ENCODE data around the gene MCF2L2.

Gene MCF2L2

GRCh38 chr3:183158113-183158512 lies 270.3 kb downstream of the MCF2L2 start:
- TF ChIP-seq POLR2AphosphoS5 (IDR thresholded peaks at IDR 0.05; ENCODE audit: low read depth, low read length): 0 out of 2 replicates have a peak, but pooled peaks have one; percentile 20
- TF ChIP-seq PAX5 (IDR thresholded peaks at IDR 0.05; ENCODE audit: insufficient read depth, low read length, severe bottlenecking): no peak
- TF ChIP-seq POLR2A (IDR thresholded peaks at IDR 0.05; ENCODE audit: low read depth, low read length): no peak
- DNase-seq (ENCODE audit: insufficient read length, low spot score) (no peak), FAIRE-seq (no peak)

- no peak for FAIRE-seq
Observed at GRCh38 chr3:183156266-183156665, 272.2 kb downstream of the MCF2L2 start.

GRCh38 chr3:183155499-183155898 lies 272.9 kb downstream of the MCF2L2 start:
- DNase-seq (ENCODE audit: insufficient read length, low spot score) (no peak), FAIRE-seq (no peak)
- TF ChIP-seq SPI1 (IDR thresholded peaks at IDR 0.05; ENCODE audit: low read depth, low read length): no peak
- no peak for TF ChIP-seq POLR2A (IDR thresholded peaks at IDR 0.05; ENCODE audit: low read depth, low read length)
- no peak for TF ChIP-seq TAF1 (IDR thresholded peaks at IDR 0.05; ENCODE audit: low read depth, low read length)
- TF ChIP-seq PAX5 (IDR thresholded peaks at IDR 0.05; ENCODE audit: insufficient read depth, low read length, severe bottlenecking): no peak
- TF ChIP-seq POLR2AphosphoS5 (IDR thresholded peaks at IDR 0.05; ENCODE audit: low read depth, low read length): no peak
- no peak for TF ChIP-seq POU2F2 (IDR thresholded peaks at IDR 0.05; ENCODE audit: low read depth, low read length)

More at GRCh38 chr3:183156266-183156665, 272.2 kb downstream of the MCF2L2 start:
- DNase-seq (ENCODE audit: insufficient read length, low spot score): no peak
- TF ChIP-seq POLR2A (IDR thresholded peaks at IDR 0.05; ENCODE audit: low read depth, low read length) (no peak), POU2F2 (IDR thresholded peaks at IDR 0.05; ENCODE audit: low read depth, low read length) (no peak), TAF1 (IDR thresholded peaks at IDR 0.05; ENCODE audit: low read depth, low read length) (no peak)

GRCh38 chr3:183153210-183153950 lies 275.0 kb downstream of the MCF2L2 start:
- DNase-seq (ENCODE audit: insufficient read length, low spot score) (no peak), FAIRE-seq (no peak)
- no peak for TF ChIP-seq TAF1 (IDR thresholded peaks at IDR 0.05; ENCODE audit: low read depth, low read length)
- no peak for TF ChIP-seq SPI1 (IDR thresholded peaks at IDR 0.05; ENCODE audit: low read depth, low read length)
- TF ChIP-seq POLR2A (IDR thresholded peaks at IDR 0.05; ENCODE audit: low read depth, low read length): no peak
- TF ChIP-seq PAX5 (IDR thresholded peaks at IDR 0.05; ENCODE audit: insufficient read depth, low read length, severe bottlenecking): no peak
- TF ChIP-seq POU2F2 (IDR thresholded peaks at IDR 0.05; ENCODE audit: low read depth, low read length): no peak

GRCh38 chr3:183151821-183152351 lies 276.5 kb downstream of the MCF2L2 start:
- DNase-seq (ENCODE audit: insufficient read length, low spot score) (no peak), FAIRE-seq (no peak)
- no peak for TF ChIP-seq TAF1 (IDR thresholded peaks at IDR 0.05; ENCODE audit: low read depth, low read length)
- TF ChIP-seq POLR2A (IDR thresholded peaks at IDR 0.05; ENCODE audit: low read depth, low read length): no peak
- TF ChIP-seq POU2F2 (IDR thresholded peaks at IDR 0.05; ENCODE audit: low read depth, low read length): no peak
- TF ChIP-seq PAX5 (IDR thresholded peaks at IDR 0.05; ENCODE audit: insufficient read depth, low read length, severe bottlenecking): no peak
- no peak for TF ChIP-seq POLR2AphosphoS5 (IDR thresholded peaks at IDR 0.05; ENCODE audit: low read depth, low read length)
- TF ChIP-seq SPI1 (IDR thresholded peaks at IDR 0.05; ENCODE audit: low read depth, low read length): no peak

- no peak for TF ChIP-seq POLR2A (IDR thresholded peaks at IDR 0.05; ENCODE audit: low read depth, low read length)
- TF ChIP-seq TAF1 (IDR thresholded peaks at IDR 0.05; ENCODE audit: low read depth, low read length): no peak
- TF ChIP-seq SPI1 (IDR thresholded peaks at IDR 0.05; ENCODE audit: low read depth, low read length): no peak
- TF ChIP-seq POU2F2 (IDR thresholded peaks at IDR 0.05; ENCODE audit: low read depth, low read length): no peak
- TF ChIP-seq PAX5 (IDR thresholded peaks at IDR 0.05; ENCODE audit: insufficient read depth, low read length, severe bottlenecking): no peak
- no peak for TF ChIP-seq POLR2AphosphoS5 (IDR thresholded peaks at IDR 0.05; ENCODE audit: low read depth, low read length)
- DNase-seq (ENCODE audit: insufficient read length, low spot score): no peak
- no peak for FAIRE-seq
Observed at GRCh38 chr3:183151086-183151485, 277.3 kb downstream of the MCF2L2 start.

GRCh38 chr3:183149915-183150750 lies 278.3 kb downstream of the MCF2L2 start:
- TF ChIP-seq POU2F2 (IDR thresholded peaks at IDR 0.05; ENCODE audit: low read depth, low read length): no peak
- TF ChIP-seq POLR2AphosphoS5 (IDR thresholded peaks at IDR 0.05; ENCODE audit: low read depth, low read length): no peak
- no peak for TF ChIP-seq SPI1 (IDR thresholded peaks at IDR 0.05; ENCODE audit: low read depth, low read length)
- TF ChIP-seq PAX5 (IDR thresholded peaks at IDR 0.05; ENCODE audit: insufficient read depth, low read length, severe bottlenecking): no peak
- no peak for TF ChIP-seq POLR2A (IDR thresholded peaks at IDR 0.05; ENCODE audit: low read depth, low read length)
- no peak for TF ChIP-seq TAF1 (IDR thresholded peaks at IDR 0.05; ENCODE audit: low read depth, low read length)
- no peak for FAIRE-seq

GRCh38 chr3:183148056-183148455 lies 280.4 kb downstream of the MCF2L2 start:
- FAIRE-seq (no peak), DNase-seq (ENCODE audit: insufficient read length, low spot score) (no peak)
- TF ChIP-seq POU2F2 (IDR thresholded peaks at IDR 0.05; ENCODE audit: low read depth, low read length) (no peak), POLR2A (IDR thresholded peaks at IDR 0.05; ENCODE audit: low read depth, low read length) (no peak), POLR2AphosphoS5 (IDR thresholded peaks at IDR 0.05; ENCODE audit: low read depth, low read length) (no peak), SPI1 (IDR thresholded peaks at IDR 0.05; ENCODE audit: low read depth, low read length) (no peak), PAX5 (IDR thresholded peaks at IDR 0.05; ENCODE audit: insufficient read depth, low read length, severe bottlenecking) (no peak), TAF1 (IDR thresholded peaks at IDR 0.05; ENCODE audit: low read depth, low read length) (no peak)

More at GRCh38 chr3:183149915-183150750, 278.3 kb downstream of the MCF2L2 start:
- no peak for DNase-seq (ENCODE audit: insufficient read length, low spot score)

GRCh38 chr3:183144363-183144762 lies 284.1 kb downstream of the MCF2L2 start:
- TF ChIP-seq POU2F2 (IDR thresholded peaks at IDR 0.05; ENCODE audit: low read depth, low read length) (no peak), TAF1 (IDR thresholded peaks at IDR 0.05; ENCODE audit: low read depth, low read length) (no peak), PAX5 (IDR thresholded peaks at IDR 0.05; ENCODE audit: insufficient read depth, low read length, severe bottlenecking) (no peak), POLR2A (IDR thresholded peaks at IDR 0.05; ENCODE audit: low read depth, low read length) (no peak), SPI1 (IDR thresholded peaks at IDR 0.05; ENCODE audit: low read depth, low read length) (no peak), POLR2AphosphoS5 (IDR thresholded peaks at IDR 0.05; ENCODE audit: low read depth, low read length) (no peak)
- no peak for DNase-seq (ENCODE audit: insufficient read length, low spot score)
- no peak for FAIRE-seq

All from GM12891 (cell line).